Upper lobe of right lung (tissue), 1 donor: ENCODE measurements around the gene LAMA3. TPM values are rescaled to one million over a fixed set of nuclear protein-coding genes. Genes with fewer than 3 reads are reported as not detected.
"Not testable (repeated sequence)": the region's sequence is repeated elsewhere in the genome, so short reads cannot be mapped to it uniquely, and the experiment has no call there.

ENCODE experiments used
- ATAC-seq: fragments of 200-7000 bp; cut with Tn5 transposase; one replicate; pipeline ENCODE4 v1.9.1; 2020; ENCODE audit warnings: mild to moderate bottlenecking, moderate library complexity
- DNase-seq: peaks from one replicate; pipeline ENCODE4 v3.0.0-alpha.2; 2020
- H3K27ac ChIP-seq: fragments of 200-600 bp; one replicate; pipeline ENCODE4 v1.8.0; 2022
- H3K27me3 ChIP-seq: fragments of 200-600 bp; one replicate; pipeline ENCODE4 v1.8.0; 2022; ENCODE audit warnings: mild to moderate bottlenecking
- H3K36me3 ChIP-seq: fragments of 200-600 bp; one replicate; pipeline ENCODE4 v1.8.0; 2022
- H3K4me1 ChIP-seq: fragments of 200-600 bp; one replicate; pipeline ENCODE4 v1.8.0; 2022
- H3K4me3 ChIP-seq: fragments of 200-600 bp; one replicate; pipeline ENCODE4 v1.8.0; 2022; ENCODE audit warnings: mild to moderate bottlenecking
- H3K9me3 ChIP-seq: fragments of 200-600 bp; one replicate; pipeline ENCODE4 v1.8.0; 2022
- intact Hi-C: fragments of 100-400 bp; cut with DNase I; formaldehyde crosslinking; loops from one replicate; pipeline ENCODE4 v1.11.0; 2022
- total RNA-seq: library from RNA; stranded (reverse); fragmentation: NEBNext Ultra II Directional; extraction: Animal tissue kit (Norgen Biotek cat#: 25700); gene quantifications from one replicate; pipeline ENCODE4 v1.2.1, GENCODE V29; 2021
- TF ChIP-seq, protein P1 (sequence below): fragments of 200-600 bp; IDR thresholded peaks from one replicate; pipeline ENCODE4 v1.8.0; 2022; ENCODE audit warnings: antibody characterized with exemption
- donor health status: DM: no; HTN: yes; CAD: no; lungs with severe emphysema.

LAMA3 gene
- total RNA-seq, 1 donor from 2014 or later: 139 TPM

DNA sequence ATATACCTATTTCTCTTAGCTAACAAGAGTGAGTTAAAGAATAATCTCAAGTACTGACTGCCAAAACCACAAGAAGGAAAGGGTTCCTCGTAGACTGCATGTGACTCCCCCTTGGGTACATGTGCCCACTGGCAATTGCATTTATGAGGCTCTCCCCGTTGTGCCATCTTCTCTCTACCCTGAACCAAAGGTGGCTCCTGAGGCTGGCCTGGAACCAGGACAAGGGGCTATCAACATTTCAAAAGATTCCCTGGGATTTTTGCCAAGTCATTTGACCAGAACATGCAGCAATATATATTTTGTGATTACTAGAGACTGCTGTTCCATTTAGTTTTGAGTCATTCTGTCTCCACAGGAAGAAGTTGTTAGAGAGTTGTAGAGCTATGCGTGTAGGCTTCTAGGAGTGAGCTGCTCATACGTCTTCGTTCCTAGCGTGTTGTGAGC lies 45.8 kb downstream of the LAMA3 start:
- Histone ChIP-seq H3K4me1 (no peaks in the 10 kb centered on the region), H3K4me3 (no peak overlapping the region), H3K36me3 (no peaks in the 10 kb centered on the region), H3K27ac (no peak overlapping the region), H3K27me3 (no peaks in the 10 kb centered on the region), H3K9me3 (no peaks in the 10 kb centered on the region)
- intact Hi-C loops: no loop called here
- TF ChIP-seq, protein P1, sequence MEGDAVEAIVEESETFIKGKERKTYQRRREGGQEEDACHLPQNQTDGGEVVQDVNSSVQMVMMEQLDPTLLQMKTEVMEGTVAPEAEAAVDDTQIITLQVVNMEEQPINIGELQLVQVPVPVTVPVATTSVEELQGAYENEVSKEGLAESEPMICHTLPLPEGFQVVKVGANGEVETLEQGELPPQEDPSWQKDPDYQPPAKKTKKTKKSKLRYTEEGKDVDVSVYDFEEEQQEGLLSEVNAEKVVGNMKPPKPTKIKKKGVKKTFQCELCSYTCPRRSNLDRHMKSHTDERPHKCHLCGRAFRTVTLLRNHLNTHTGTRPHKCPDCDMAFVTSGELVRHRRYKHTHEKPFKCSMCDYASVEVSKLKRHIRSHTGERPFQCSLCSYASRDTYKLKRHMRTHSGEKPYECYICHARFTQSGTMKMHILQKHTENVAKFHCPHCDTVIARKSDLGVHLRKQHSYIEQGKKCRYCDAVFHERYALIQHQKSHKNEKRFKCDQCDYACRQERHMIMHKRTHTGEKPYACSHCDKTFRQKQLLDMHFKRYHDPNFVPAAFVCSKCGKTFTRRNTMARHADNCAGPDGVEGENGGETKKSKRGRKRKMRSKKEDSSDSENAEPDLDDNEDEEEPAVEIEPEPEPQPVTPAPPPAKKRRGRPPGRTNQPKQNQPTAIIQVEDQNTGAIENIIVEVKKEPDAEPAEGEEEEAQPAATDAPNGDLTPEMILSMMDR: no peak
- DNase-seq: no peak
- peak; percentile 38 for ATAC-seq

DNA sequence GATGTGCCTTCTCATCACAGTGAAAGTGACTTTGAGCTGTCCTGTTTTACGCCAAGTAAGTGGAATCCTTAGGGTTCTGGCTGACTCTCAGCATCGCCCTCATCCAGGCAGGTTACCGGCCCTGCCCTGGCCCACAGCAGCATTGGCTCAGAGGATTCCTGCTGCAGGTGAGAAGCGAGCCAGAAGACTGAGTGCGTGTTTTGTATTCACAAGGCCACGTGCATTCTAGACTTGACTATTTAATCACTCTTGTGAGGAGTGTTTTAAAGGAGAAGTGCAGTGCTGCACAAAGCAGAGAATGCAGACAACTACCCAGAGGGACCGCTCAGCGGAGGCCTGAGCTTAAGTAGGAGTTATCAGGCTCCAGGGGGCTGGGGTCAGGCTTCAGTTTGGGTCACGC lies 48.3 kb downstream of the LAMA3 start:
- intact Hi-C loops: no loop called here
- H3K4me3 ChIP-seq: no peak overlapping the region
- ATAC-seq: peak; percentile 82
- H3K4me1 ChIP-seq: no peaks in the 10 kb centered on the region
- TF ChIP-seq, protein P1: no peak
- DNase-seq: no peak
- no peaks in the 10 kb centered on the region for H3K36me3 ChIP-seq
- no peaks in the 10 kb centered on the region for H3K9me3 ChIP-seq
- no peaks in the 10 kb centered on the region for H3K27me3 ChIP-seq
- no peak overlapping the region for H3K27ac ChIP-seq

GRCh38 chr18:23738151-23738550 lies 48.9 kb downstream of the LAMA3 start:
- Histone ChIP-seq H3K4me1 (no peaks in the 10 kb centered on the region), H3K27ac (no peak overlapping the region), H3K4me3 (no peak overlapping the region), H3K9me3 (no peaks in the 10 kb centered on the region), H3K27me3 (no peaks in the 10 kb centered on the region), H3K36me3 (no peaks in the 10 kb centered on the region)
- TF ChIP-seq, protein P1: no peak
- intact Hi-C loops: no loop called here
- DNase-seq: no peak
- ATAC-seq: no peak

GRCh38 chr18:23738575-23738974 lies 49.3 kb downstream of the LAMA3 start:
- ATAC-seq (no peak), DNase-seq (no peak)
- H3K36me3 ChIP-seq: no peaks in the 10 kb centered on the region

DNA sequence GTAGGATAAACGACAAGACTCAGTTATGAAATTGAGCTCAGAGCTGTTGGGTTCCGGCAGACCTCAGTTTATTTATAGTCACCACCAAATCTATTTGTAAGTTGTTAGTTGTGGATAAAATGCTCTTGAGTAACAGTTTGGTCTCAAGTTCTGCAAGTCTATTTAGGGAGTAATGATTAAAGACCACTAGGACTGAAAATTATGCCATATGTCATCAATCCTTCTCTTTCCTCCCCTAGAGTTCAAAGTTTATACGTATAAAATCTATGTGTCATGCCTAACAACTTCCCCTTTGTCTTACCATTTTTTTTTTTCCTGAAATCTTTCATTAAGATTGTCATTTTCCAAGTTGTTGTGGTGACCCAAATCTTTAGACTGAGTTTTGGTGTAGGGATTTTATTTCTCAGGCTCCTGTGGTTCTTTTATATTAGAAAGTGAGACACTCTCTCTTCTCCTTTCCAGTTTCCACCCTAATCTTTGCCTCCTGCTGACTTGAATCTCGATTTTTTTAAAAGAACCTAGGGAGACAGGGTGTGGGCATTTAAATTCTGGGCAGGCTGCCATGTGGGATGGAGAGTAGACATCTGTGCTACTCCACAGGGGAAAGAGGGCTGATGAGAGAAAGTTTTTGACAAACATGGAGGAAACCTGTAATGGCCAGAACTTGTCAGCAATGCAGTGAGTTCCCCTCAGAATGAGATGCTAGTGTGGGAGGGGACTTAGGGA lies 51.0 kb downstream of the LAMA3 start:
- ATAC-seq (peak; percentile 3), DNase-seq (no peak)
- Histone ChIP-seq H3K4me3 (no peak overlapping the region), H3K4me1 (no peaks in the 10 kb centered on the region), H3K9me3 (no peaks in the 10 kb centered on the region), H3K27ac (no peak overlapping the region), H3K36me3 (no peaks in the 10 kb centered on the region), H3K27me3 (no peaks in the 10 kb centered on the region)
- TF ChIP-seq, protein P1: no peak
- intact Hi-C loops: no loop called here

More at GRCh38 chr18:23738575-23738974, 49.3 kb downstream of the LAMA3 start:
- no peak overlapping the region for H3K27ac ChIP-seq
- TF ChIP-seq, protein P1: no peak
- intact Hi-C loops: no loop called here
- H3K27me3 ChIP-seq: no peaks in the 10 kb centered on the region
- H3K4me3 ChIP-seq: no peak overlapping the region
- no peaks in the 10 kb centered on the region for H3K9me3 ChIP-seq
- no peaks in the 10 kb centered on the region for H3K4me1 ChIP-seq

- intact Hi-C loops, H3K27ac ChIP-seq, ATAC-seq, H3K4me3 ChIP-seq, H3K9me3 ChIP-seq, H3K4me1 ChIP-seq, H3K27me3 ChIP-seq, H3K36me3 ChIP-seq, DNase-seq: not testable (repeated sequence)
Measured at GRCh38 chr18:23741967-23742366, 52.7 kb downstream of the LAMA3 start.
